Measurements from ENCODE around the gene RAPGEF3. TPM values are rescaled to one million over a fixed set of nuclear protein-coding genes. Genes with fewer than 3 reads are reported as not detected.
A peak's percentile ranks its signal among the peaks of the same experiment; 100 is the strongest.

Gene RAPGEF3
- total and polyA plus RNA-seq, 2 donors (not counting 1 experiment from before 2014, with no cell fraction given): 1.8 to 5.2 TPM

DNA sequence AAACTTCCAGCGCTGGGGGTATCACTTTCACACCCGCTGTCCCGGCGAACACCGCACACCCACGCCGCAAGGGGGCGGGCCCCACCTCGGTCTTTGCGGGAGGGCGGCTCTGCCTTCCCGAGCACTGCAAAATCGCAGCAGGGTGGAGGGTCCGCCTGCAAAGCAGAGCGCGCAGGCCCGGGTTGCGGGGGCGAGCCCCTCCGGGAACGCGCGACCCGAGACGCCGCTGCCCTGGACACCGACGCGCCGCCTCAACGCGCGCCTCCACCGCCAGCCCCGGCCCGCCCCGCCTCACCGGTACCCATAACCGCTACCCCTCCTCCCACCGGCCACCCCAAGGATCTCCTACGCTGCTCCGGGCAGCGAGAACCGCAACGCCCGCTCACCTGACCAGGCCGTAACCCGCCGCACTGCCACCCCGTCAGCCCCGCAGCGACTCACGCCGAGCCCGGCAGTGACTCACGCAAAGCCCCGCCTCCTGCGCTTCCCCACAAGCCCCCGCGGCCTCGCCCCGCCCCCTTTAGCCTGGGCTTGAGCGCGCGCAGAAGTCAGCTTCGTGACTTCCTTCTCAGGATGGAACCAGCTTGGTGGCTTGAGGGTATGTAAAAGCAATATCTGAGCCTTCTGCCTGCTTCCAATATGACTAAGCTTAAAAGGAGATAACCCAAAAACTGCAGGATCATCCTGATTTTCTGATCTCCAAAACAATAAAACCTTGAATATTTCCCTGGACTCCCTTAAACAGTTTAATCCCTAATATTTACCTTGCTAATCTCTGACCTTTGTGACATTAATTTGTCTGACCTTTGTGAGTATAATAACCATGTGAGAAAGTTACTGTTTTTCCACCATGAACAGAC lies 52.9 kb downstream of the RAPGEF3 start, which contains the start of gene RPAP3:
RPAP3 (minus strand) TSS at position 465 of the 860 bp plus-strand sequence. CDS start 3,190 bp downstream, outside the sequence.
- Mint-ChIP-seq H3K4me1 (peaks cover 71% of the 10 kb centered on the region), H3K4me3 (peak within 1 kb of the TSS; percentile 93), H3K9me3 (ENCODE audit: insufficient read depth) (no peaks in the 10 kb centered on the region), H3K27me3 (no peaks in the 10 kb centered on the region), H3K27ac (peak within 1 kb of the TSS; percentile 94)
- intact Hi-C loops (cut with micrococcal nuclease): loop anchor here (1.0 to 10.0 kb wide), 12 partner anchors 35 to 1977 kb away; partner anchors contain the start of genes ARID2, ASB8, CCDC184 and SENP1
- ATAC-seq (ENCODE audit: low read depth) (peak; percentile 90), DNase-seq (peak; percentile 95)
- peak within 1 kb of the TSS; percentile 87 for H3K9ac ChIP-seq (ENCODE audit: low read length)
- TF ChIP-seq, protein P1, sequence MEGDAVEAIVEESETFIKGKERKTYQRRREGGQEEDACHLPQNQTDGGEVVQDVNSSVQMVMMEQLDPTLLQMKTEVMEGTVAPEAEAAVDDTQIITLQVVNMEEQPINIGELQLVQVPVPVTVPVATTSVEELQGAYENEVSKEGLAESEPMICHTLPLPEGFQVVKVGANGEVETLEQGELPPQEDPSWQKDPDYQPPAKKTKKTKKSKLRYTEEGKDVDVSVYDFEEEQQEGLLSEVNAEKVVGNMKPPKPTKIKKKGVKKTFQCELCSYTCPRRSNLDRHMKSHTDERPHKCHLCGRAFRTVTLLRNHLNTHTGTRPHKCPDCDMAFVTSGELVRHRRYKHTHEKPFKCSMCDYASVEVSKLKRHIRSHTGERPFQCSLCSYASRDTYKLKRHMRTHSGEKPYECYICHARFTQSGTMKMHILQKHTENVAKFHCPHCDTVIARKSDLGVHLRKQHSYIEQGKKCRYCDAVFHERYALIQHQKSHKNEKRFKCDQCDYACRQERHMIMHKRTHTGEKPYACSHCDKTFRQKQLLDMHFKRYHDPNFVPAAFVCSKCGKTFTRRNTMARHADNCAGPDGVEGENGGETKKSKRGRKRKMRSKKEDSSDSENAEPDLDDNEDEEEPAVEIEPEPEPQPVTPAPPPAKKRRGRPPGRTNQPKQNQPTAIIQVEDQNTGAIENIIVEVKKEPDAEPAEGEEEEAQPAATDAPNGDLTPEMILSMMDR (IDR thresholded peaks at IDR 0.05): peak; percentile 81
- TF ChIP-seq EZH2 (IDR thresholded peaks at IDR 0.05; ENCODE audit: borderline replicate concordance, insufficient read depth, low read depth, low read length, poor library complexity, severe bottlenecking): no peak
- no peaks in the 10 kb centered on the region for H3K27me3 ChIP-seq (replicated peaks in 1 of 4; ENCODE audit: control extremely low read depth in 1 of 4, control insufficient read depth in 3 of 4, insufficient read depth in 4 of 4, low read length in 3 of 4)
- peak within 1 kb of the TSS; percentile 88 for H3K27ac ChIP-seq (ENCODE audit: low read length in 2 of 2)
- peaks cover 66% of the 10 kb centered on the region for H3K79me2 ChIP-seq (ENCODE audit: control insufficient read depth, insufficient read depth, low read length)
- ChIA-PET POLR2A (interaction anchor here (0.6 to 0.8 kb wide), 4 partner anchors 113 to 429 kb away, joined by 3 to 4 read pairs (median 4); no protein-coding TSS in a partner anchor), CTCF (interaction anchor here (0.6 to 23.9 kb wide), 11 partner anchors 8 to 493 kb away, joined by 3 to 584 read pairs (median 4); partner anchors contain the start of genes ASB8, RAPGEF3 and SLC48A1)
- H2AFZ ChIP-seq (ENCODE audit: insufficient read depth, low read depth, low read length, poor library complexity, severe bottlenecking): peak within 1 kb of the TSS; percentile 97
- peak within 1 kb of the TSS; percentile 88 for H3K4me2 ChIP-seq (replicated peaks; ENCODE audit: low read depth, low read length, poor library complexity, severe bottlenecking)
- H3K9me3 ChIP-seq (ENCODE audit: control extremely low read depth in 1 of 3, control insufficient read depth in 2 of 3, insufficient read depth in 1 of 3, low read length in 2 of 3): no peaks in the 10 kb centered on the region
- peaks cover 59 to 61% of the 10 kb centered on the region in 2 donors for H3K4me1 ChIP-seq (ENCODE audit: control insufficient read depth in 2 of 2, insufficient read depth in 2 of 2, low read length in 2 of 2)
- peaks cover 13% of the 10 kb centered on the region for H4K20me1 ChIP-seq (ENCODE audit: control insufficient read depth, insufficient read depth, low read length, poor library complexity, severe bottlenecking)
- peaks cover 0 to 6% of the 10 kb centered on the region in 2 experiments for H3K36me3 ChIP-seq (replicated peaks in 1 of 2; ENCODE audit: control extremely low read depth in 1 of 2, control insufficient read depth in 1 of 2, extremely low read depth in 1 of 2, insufficient read depth in 2 of 2, low read length in 1 of 2)
- WGBS (ENCODE audit: insufficient coverage): under 1% methylated on average over 60 of the region's 66 CpGs
- peak within 1 kb of the TSS; percentile 62 to 98 (median 83) for H3K4me3 ChIP-seq (ENCODE audit: control extremely low read depth in 1 of 5, extremely low read depth in 1 of 5, insufficient read depth in 1 of 5, low read depth in 2 of 5, low read length in 4 of 5)
